OCI-M2 (cell line): ENCODE data around the gene BACE1-AS.
"Not testable (repeated sequence)": the region's sequence is repeated elsewhere in the genome, so short reads cannot be mapped to it uniquely, and the experiment has no call there.

Source experiments
- DNase-seq: peaks from one replicate; lab custom pipeline; 2025; ENCODE audit not compliant: unreplicated experiment; lab: John Stamatoyannopoulos, UW

Gene BACE1-AS

DNA sequence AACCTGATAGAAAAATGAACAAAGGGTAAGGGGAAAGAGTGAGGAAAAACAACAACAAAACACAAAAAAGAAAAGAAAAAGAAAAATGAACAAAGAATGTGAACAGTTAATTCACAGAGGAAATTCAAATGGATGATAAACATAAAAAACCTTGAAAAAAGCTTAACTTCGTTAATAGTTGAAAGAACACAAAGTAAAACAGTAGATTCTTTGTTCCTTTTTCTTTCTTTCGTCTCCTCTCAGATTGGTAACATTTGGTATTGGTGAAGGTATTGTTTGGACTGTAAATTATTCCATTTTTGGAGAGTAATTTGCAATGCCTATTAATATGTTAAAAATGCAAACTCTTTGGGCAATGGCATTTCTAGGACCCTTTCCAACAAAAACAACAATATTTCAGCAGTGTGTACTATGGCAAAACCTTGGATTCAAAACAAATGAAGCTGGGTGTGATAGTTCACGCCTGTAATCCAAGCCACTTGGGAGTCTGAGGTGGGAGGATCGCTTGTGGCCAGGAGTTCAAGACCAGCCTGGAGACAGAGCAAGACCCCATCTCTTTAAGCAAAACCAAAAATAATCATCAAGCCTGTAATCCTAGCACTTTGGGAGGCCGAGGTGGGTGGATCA is 28.2 kb downstream of the BACE1-AS start:
- no peak for DNase-seq

DNA sequence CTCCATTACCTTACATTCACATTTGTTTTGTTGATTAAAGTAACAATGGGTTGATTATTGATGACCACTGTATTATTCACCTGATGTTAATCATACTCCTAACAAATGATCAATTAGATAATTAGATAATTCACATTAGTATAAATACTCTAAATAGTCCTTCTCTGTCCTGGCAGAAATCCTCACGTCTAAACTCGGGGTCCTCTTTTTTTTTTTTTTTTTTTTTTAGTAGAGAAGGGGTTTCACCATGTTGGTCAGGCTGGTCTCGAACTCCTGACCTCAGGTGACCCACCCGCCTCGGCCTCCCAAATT is 36.1 kb downstream of the BACE1-AS start:
- not testable (repeated sequence) for DNase-seq

DNA sequence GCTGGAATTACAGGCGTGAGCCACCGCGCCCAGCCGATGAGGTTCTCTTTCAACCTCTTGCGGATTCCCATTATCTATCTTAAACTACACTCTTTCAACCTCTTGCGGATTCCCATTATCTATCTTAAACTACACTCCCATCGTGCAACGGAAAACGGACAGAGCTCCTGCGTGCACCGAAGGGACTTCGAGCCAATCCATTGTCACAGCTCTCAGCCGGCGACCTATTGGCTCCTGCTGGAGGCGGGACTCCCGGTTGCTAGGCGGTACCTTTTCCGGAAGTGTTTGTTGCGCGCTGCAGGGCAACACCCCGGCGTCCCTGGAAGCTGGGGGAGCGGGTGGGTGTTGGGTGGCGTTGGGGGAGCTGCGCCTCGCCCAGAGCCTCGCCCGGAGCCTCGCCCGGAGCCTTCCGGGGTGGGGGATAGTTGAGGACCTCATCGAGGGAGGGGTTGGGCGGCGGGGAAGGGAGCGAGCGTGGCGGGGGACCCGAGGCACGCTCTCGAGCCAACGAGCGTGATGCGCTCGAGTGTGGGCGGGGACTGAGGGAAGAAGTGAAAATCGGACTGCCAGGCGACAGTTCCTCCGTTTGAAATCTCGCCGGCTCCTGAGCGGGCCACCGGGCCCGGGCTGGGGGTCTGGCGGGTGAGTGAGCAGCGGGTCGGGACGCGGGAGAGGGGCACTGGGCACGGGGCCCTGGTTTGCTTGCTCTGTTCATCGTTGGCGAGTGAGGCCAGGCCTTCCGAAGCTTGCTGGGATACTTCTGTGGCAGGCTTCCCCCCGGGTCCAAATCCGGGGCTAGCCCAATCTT is 36.6 kb downstream of the BACE1-AS start, which contains the start of gene CEP164:
CEP164 (plus strand) TSS at position 288 of the 808 bp plus-strand sequence. CDS start 10,733 bp downstream, outside the sequence.
- peak; percentile 79 for DNase-seq

DNA sequence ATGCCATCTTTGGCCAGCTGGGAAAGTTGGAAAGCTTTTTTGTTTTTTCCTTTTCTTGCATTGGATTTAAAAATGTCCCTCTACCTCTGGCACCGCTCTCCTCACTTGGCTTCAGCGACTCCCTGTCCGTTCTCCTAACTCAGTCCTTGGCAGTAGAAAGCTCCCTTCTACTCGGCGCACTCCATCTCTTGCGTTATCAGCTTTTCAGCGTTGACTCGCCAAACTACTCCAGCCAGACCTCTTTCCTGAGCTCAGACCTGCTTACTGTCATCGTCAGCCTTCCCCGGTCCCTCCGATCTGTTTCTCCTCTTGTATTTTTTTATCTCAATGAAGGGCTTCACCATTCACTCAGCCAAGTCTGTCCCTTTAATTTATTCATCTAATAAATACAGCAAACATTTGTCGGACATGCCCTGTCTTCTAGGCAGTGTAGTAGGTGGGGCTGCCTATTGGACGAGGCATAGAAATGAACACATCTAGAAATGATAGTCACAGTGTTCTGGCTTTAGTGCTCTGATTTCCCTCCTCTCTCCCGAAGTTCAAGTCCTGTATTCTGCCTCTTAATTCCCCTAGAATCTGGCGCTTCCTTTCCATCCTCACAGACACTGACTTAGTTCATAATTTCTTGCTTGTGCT is 37.3 kb downstream of the BACE1-AS start:
- peak; percentile 11 for DNase-seq

DNA sequence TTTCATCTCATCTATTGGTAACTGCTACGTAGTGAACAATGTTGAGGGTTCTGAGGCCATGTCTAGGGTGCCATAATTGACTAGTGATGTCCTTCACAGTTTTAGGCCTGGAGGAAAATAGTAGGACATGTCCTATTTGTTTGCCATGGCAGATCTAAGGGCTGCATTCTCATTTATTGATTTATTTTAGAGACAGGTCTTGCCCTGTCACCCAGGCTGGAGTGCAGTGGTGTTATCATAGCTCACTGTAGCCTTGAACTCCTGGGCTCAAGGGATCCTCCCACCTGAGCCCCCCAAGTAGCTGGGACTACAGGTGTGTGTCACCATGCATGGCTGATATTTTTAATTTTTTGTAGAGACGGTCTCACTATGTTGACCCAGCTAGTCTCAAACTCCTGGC is 41.7 kb downstream of the BACE1-AS start:
- no peak for DNase-seq

- no peak for DNase-seq
Measured at GRCh38 chr11:117333917-117334316, 42.8 kb downstream of the BACE1-AS start.

GRCh38 chr11:117334896-117335295 is 43.8 kb downstream of the BACE1-AS start:
- DNase-seq, result no peak

DNA sequence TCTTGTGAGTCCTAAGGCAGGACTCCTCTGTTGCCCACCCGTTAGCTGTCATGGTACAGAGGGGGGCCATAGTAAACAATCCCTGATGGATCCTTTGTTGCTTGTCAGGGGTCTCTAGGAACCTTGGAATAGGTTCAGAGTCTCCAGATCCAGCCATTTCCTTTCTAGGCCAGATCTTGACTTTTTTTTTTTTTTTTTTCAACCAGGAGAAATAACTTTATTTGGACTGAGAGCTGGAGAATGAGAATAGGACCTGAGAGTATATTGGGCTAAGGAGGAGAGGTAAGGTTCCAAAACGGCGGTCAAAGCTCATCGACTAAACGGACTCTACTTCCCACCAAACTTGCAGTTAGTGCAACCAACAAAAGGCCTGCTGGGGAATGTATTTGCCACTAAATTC is 44.3 kb downstream of the BACE1-AS start:
- DNase-seq, result no peak

DNA sequence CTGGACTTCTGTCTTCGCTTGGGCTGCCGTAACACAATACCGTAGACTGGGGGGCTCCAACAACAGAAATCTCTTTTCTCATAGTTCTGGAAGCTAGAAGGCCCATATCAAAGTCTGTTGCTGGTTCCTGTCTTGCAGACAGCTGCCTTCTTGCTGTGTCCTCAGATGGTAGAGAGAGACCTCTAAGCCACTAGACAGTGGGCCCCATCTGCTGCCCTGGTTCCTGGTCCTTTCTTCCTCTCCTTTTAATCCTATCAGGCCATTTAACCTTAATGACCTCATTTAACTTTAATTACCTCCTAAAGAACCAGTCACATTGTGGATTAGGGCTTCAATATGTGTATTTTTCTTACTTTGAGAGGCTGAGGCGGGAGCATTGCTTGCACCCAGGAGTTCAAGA is 45.9 kb downstream of the BACE1-AS start:
- no peak for DNase-seq
